SU-DHL-6 (cell line): ENCODE measurements around the gene TARBP2.

Source experiments
- H2AFZ ChIP-seq: fragments of 200-600 bp; sonication (generic); 2 replicates; pipeline ENCODE4 v1.6.1; 2014; ENCODE audit warnings: low read depth, mild to moderate bottlenecking, moderate library complexity, mixed read lengths, antibody characterized with exemption, low read length; ENCODE audit not compliant: severe bottlenecking
- H3F3A ChIP-seq: fragments of 200-600 bp; shearing (Covaris generic); 2 replicates; pipeline ENCODE4 v1.6.0; 2016; ENCODE audit warnings: antibody characterized with exemption, mild to moderate bottlenecking; ENCODE audit not compliant: insufficient read depth
- H3K27ac ChIP-seq: fragments of 200-600 bp; sonication (generic); 2 replicates; pipeline ENCODE4 v1.5.1; 2016; ENCODE audit warnings: low read depth, mild to moderate bottlenecking, low read length, moderate library complexity, mixed read lengths
- H3K27me3 ChIP-seq: fragments of 200-600 bp; sonication (generic), shearing (Covaris generic); 2 replicates; pipeline ENCODE4 v1.6.0; 2014; ENCODE audit warnings: mild to moderate bottlenecking, low read length
- H3K36me3 ChIP-seq: fragments of 200-600 bp; sonication (generic); 2 replicates; pipeline ENCODE4 v1.6.1; 2014; ENCODE audit warnings: mild to moderate bottlenecking, low read length, mixed read lengths
- H3K4me2 ChIP-seq: fragments of 300-600, 200-600 bp; shearing (Covaris generic), sonication (generic); 2 replicates; pipeline ENCODE4 v1.6.0; 2014; ENCODE audit warnings: low read length, low read depth, mild to moderate bottlenecking; ENCODE audit not compliant: poor library complexity, severe bottlenecking
- H3K4me3 ChIP-seq: fragments of 200-600 bp; sonication (generic); 2 replicates; pipeline ENCODE4 v1.5.1; 2014; ENCODE audit warnings: antibody characterized with exemption, low read length, mild to moderate bottlenecking, mixed read lengths; ENCODE audit not compliant: insufficient read depth, poor library complexity, severe bottlenecking
- H3K79me2 ChIP-seq: fragments of 200-600 bp; sonication (generic); 2 replicates; pipeline ENCODE4 v1.6.1; 2014; ENCODE audit warnings: mild to moderate bottlenecking, low read length, moderate library complexity; ENCODE audit not compliant: insufficient read depth
- H3K9ac ChIP-seq: fragments of 200-600 bp; sonication (generic); 2 replicates; pipeline ENCODE4 v1.7.0; 2014; ENCODE audit warnings: mild to moderate bottlenecking, low read length
- H3K9me2 ChIP-seq: fragments of 200-600 bp; sonication (generic); replicated peaks from 2 replicates; pipeline ENCODE4 v1.6.1; 2014; ENCODE audit warnings: low read length; ENCODE audit not compliant: insufficient read depth
- H3K9me3 ChIP-seq: fragments of 200-600 bp; sonication (generic); 2 replicates; pipeline ENCODE4 v1.6.1; 2014; ENCODE audit warnings: low read length, mixed read lengths; ENCODE audit not compliant: insufficient read depth
- H4K20me1 ChIP-seq: fragments of 200-600 bp; sonication (generic); 2 replicates; pipeline ENCODE4 v1.6.1; 2014; ENCODE audit warnings: low read depth, mild to moderate bottlenecking, antibody characterized with exemption, low read length, moderate library complexity, mixed read lengths
- EZH2phosphoT487 ChIP-seq: fragments of 200-600 bp; sonication (generic), shearing (Covaris generic); conservative IDR thresholded peaks from 2 replicates; pipeline ENCODE4 v1.6.1; 2018; ENCODE audit warnings: mild to moderate bottlenecking, antibody characterized with exemption, low read length, moderate library complexity, mixed read lengths
- TF ChIP-seq, protein P1 (sequence below): fragments of 200-600 bp; sonication (generic); IDR thresholded peaks from one replicate; pipeline ENCODE4 v1.5.1; 2017; ENCODE audit warnings: antibody characterized with exemption, mild to moderate bottlenecking, low read length, moderate library complexity; ENCODE audit not compliant: insufficient read depth, poor library complexity, severe bottlenecking

The TARBP2 gene

DNA sequence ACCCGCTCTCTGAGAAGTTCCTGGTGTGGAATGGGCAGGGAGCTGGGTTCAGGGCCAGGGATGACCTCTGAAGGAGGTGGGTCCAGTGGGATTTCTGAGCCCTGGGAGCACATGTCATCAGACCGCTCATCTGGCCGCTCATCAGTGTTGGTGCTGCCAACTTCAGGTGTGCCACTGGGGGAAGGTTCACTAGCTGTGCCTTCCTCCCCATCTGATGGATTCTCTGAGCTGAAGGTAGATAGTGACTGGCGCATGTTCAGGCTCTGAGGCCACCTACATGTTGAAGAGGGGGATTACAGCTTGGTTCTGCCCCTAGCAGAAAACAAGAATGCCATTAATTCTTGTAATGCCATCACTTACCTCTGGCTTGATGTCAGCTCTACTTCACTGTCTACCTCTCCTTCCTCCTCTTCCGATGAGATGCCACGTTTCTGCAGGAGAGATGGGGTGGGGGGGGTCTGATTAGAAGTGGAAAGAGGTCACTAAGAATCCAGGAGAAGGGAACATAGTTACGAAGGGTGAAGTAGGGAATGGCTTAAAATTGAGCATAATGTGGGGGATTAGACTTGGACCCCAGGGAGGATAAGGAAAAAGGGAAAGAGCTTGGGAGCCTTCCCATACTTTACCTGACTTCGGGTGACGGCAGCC lies 19.0 kb upstream of the TARBP2 start:
- peaks cover 62% of the 10 kb centered on the region for H3F3A ChIP-seq
- peaks cover 2% of the 10 kb centered on the region; the same call in 1 of the 2 replicates for H3K79me2 ChIP-seq
- H3K9me3 ChIP-seq = no peaks in the 10 kb centered on the region
- peaks cover 20% of the 10 kb centered on the region; the same call in 1 of the 2 replicates for H4K20me1 ChIP-seq
- no peak overlapping the region for H3K9ac ChIP-seq
- no peak overlapping the region for H3K4me3 ChIP-seq
- no peak for TF ChIP-seq EZH2phosphoT487
- TF ChIP-seq, protein P1, sequence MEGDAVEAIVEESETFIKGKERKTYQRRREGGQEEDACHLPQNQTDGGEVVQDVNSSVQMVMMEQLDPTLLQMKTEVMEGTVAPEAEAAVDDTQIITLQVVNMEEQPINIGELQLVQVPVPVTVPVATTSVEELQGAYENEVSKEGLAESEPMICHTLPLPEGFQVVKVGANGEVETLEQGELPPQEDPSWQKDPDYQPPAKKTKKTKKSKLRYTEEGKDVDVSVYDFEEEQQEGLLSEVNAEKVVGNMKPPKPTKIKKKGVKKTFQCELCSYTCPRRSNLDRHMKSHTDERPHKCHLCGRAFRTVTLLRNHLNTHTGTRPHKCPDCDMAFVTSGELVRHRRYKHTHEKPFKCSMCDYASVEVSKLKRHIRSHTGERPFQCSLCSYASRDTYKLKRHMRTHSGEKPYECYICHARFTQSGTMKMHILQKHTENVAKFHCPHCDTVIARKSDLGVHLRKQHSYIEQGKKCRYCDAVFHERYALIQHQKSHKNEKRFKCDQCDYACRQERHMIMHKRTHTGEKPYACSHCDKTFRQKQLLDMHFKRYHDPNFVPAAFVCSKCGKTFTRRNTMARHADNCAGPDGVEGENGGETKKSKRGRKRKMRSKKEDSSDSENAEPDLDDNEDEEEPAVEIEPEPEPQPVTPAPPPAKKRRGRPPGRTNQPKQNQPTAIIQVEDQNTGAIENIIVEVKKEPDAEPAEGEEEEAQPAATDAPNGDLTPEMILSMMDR = no peak
- no peaks in the 10 kb centered on the region for H3K9me2 ChIP-seq
- no peak overlapping the region for H3K4me2 ChIP-seq
- H2AFZ ChIP-seq = no peak overlapping the region
- peaks cover 27% of the 10 kb centered on the region for H3K36me3 ChIP-seq
- H3K27ac ChIP-seq = no peak overlapping the region
- H3K27me3 ChIP-seq = no peaks in the 10 kb centered on the region

DNA sequence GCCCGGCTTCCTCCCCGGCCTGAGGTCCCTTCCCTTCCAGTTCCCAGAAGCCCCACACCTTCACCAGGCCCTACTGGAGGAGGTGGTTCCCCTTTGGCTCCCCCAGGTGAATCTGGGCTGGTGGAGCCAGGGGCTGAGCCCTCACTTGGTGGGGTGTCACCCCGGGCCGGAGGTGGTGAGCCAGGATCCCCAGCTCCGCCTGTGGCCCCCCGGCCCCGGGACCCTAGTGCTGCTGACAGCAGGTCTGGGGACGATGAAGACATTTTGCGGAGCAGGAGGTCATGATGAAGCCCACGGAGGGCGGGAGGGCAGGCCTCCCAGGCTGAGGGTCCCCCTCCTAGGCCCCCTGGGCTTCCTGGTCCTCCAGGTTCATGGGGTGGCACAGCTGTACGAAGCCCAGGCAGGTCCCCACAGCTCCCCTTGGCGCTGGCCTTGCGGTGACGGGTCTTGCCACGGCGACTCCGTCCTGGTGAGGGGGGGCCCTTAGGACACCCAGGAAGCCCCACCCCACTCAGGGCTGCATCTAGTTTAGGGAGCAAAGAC lies 18.4 kb upstream of the TARBP2 start:
- H3K4me3 ChIP-seq = no peak overlapping the region
- TF ChIP-seq EZH2phosphoT487 = no peak
- TF ChIP-seq, protein P1 = no peak
- H3K9me3 ChIP-seq = no peaks in the 10 kb centered on the region
- no peak overlapping the region for H3K9ac ChIP-seq
- no peak overlapping the region for H3K4me2 ChIP-seq
- H3K36me3 ChIP-seq = peaks cover 23% of the 10 kb centered on the region
- no peaks in the 10 kb centered on the region for H3K9me2 ChIP-seq
- H3K27ac ChIP-seq = no peak overlapping the region
- H3K79me2 ChIP-seq = no peaks in the 10 kb centered on the region
- no peak overlapping the region for H2AFZ ChIP-seq
- H4K20me1 ChIP-seq = 0 out of 2 replicates have a peak, but pooled peaks cover 16% of the 10 kb centered on the region
- peaks cover 57% of the 10 kb centered on the region for H3F3A ChIP-seq
- no peaks in the 10 kb centered on the region for H3K27me3 ChIP-seq

DNA sequence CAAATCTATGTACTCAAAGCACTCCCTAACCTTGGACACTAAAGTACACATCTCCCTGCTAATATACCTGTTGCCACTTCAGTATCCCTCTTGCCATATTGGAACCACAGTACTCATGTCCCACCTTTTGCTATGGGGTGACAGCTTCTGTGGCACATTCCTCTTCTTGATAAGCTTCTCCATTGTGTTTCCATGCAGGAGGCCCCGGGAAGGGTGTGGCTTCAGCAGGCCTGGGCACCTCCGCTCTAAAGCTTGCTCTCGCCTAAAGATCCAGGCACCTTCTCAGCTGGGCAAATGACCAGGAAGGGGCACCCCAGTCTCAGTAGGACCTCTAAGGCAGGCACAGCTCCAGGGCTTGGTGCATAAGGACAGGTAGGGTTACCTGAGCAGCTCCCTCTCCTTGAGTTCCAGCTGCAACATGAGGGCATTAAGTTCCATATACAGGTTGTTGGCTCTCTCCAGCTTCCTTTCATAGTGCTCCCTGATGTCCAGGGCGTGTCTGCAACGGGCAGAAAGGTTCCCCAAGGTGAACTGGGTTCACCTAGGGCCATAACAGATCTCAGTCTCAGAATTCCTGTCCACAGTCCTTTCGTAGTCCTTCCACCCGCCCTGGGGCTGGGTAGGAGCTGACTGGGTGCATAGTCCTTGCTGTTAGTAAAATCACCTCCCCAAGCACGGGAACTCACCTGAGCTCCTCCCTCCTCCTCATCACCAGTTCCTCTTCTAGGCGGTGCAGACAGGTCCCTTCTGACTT lies 17.7 kb upstream of the TARBP2 start:
- Histone ChIP-seq H3K27me3 (no peaks in the 10 kb centered on the region), H4K20me1 (0 out of 2 replicates have a peak, but pooled peaks cover 12% of the 10 kb centered on the region), H3K9me2 (no peaks in the 10 kb centered on the region), H3K4me2 (no peak overlapping the region), H3K27ac (no peak overlapping the region), H2AFZ (no peak overlapping the region), H3K36me3 (peaks cover 20% of the 10 kb centered on the region), H3K79me2 (no peaks in the 10 kb centered on the region), H3F3A (peaks cover 52% of the 10 kb centered on the region), H3K4me3 (no peak overlapping the region), H3K9ac (no peak overlapping the region), H3K9me3 (no peaks in the 10 kb centered on the region)
- TF ChIP-seq, protein P1 = no peak
- no peak for TF ChIP-seq EZH2phosphoT487
